HepG2 (cell line): ENCODE results near the gene FBXL13. TPM values are rescaled to one million over a fixed set of nuclear protein-coding genes. Genes with fewer than 3 reads are reported as not detected.

Experiments
- ATAD3A ChIP-seq: sonication (generic); formaldehyde crosslinking; IDR thresholded peaks from 2 replicates; pipeline ENCODE4 v1.4.0; 2020; ENCODE audit warnings: missing genetic modification reagents
- DNMT1 ChIP-seq: sonication (generic); formaldehyde crosslinking; IDR thresholded peaks from 2 replicates; pipeline ENCODE4 v1.5.1; 2020; ENCODE audit warnings: mild to moderate bottlenecking, missing genetic modification reagents
- FOXA1 ChIP-seq, 2 experiments: fragments of 450-650 bp in 1 of 2; sonication (generic) in 1 of 2; formaldehyde crosslinking in 1 of 2; IDR thresholded peaks; 2 replicates each; pipeline versions ENCODE4 v1.4.0 to v1.6.1; 2016 to 2020; ENCODE audit warnings: missing genetic modification reagents in 1 of 2
- FOXC1 ChIP-seq: sonication (generic); formaldehyde crosslinking; IDR thresholded peaks from 2 replicates; pipeline ENCODE4 v1.8.0; 2022; ENCODE audit warnings: mild to moderate bottlenecking, missing genetic modification reagents, borderline replicate concordance
- NCOA2 ChIP-seq: sonication (generic); formaldehyde crosslinking; IDR thresholded peaks from 2 replicates; pipeline ENCODE4 v1.8.0; 2022; ENCODE audit warnings: inconsistent platforms
- RXRB ChIP-seq: IDR thresholded peaks from 2 replicates; pipeline ENCODE4 v1.6.1; 2016; ENCODE audit warnings: borderline replicate concordance, missing genetic modification reagents, missing compliant biosample characterization
- SAP130 ChIP-seq: IDR thresholded peaks from 2 replicates; pipeline ENCODE4 v1.6.1; 2016; ENCODE audit warnings: low read depth
- SKI ChIP-seq: fragments of 450-650 bp; IDR thresholded peaks from one replicate; pipeline ENCODE4 v1.6.1; 2018; ENCODE audit warnings: mild to moderate bottlenecking; ENCODE audit not compliant: partially characterized antibody
- SOX13 ChIP-seq, 3 experiments: fragments of 450-650 bp in 1 of 3; sonication (generic) in 1 of 3; formaldehyde crosslinking in 1 of 3; IDR thresholded peaks in 2 of 3; conservative IDR thresholded peaks in 1 of 3; 2 replicates each; pipeline versions ENCODE4 v1.5.0 to v1.6.1; 2016 to 2020; ENCODE audit warnings: antibody characterized with exemption in 1 of 3, mild to moderate bottlenecking in 1 of 3, missing compliant biosample characterization in 1 of 3, missing genetic modification reagents in 1 of 3, moderate library complexity in 1 of 3
- SOX6 ChIP-seq, 2 experiments: fragments of 450-650 bp in 1 of 2; sonication (generic) in 1 of 2; formaldehyde crosslinking in 1 of 2; IDR thresholded peaks; 2 replicates each; pipeline versions ENCODE4 v1.4.0 to v1.6.1; 2017 to 2020; ENCODE audit warnings: antibody characterized with exemption in 1 of 2, mild to moderate bottlenecking in 1 of 2, missing genetic modification reagents in 1 of 2
- TP53 ChIP-seq: sonication (generic); formaldehyde crosslinking; conservative IDR thresholded peaks from 2 replicates; pipeline ENCODE4 v1.4.0; 2020; ENCODE audit warnings: missing genetic modification reagents
- ZNF264 ChIP-seq: sonication (generic); formaldehyde crosslinking; IDR thresholded peaks from 2 replicates; pipeline ENCODE4 v1.4.0; 2020; ENCODE audit warnings: missing genetic modification reagents
- ZNF510 ChIP-seq: sonication (generic); formaldehyde crosslinking; IDR thresholded peaks from 2 replicates; pipeline ENCODE4 v1.4.0; 2020; ENCODE audit warnings: low read depth, mild to moderate bottlenecking, missing genetic modification reagents
- ZNF530 ChIP-seq: sonication (generic); formaldehyde crosslinking; IDR thresholded peaks from 2 replicates; pipeline ENCODE4 v1.5.0; 2020; ENCODE audit warnings: low read depth, mild to moderate bottlenecking, missing genetic modification reagents
- polyA plus RNA-seq, 8 experiments: library from polyadenylated mRNA; depleted of rRNA in 3 of 8; stranded (reverse) in 7 of 8; unstranded in 1 of 8; fragments of >200 nt; fragmentation: Illumina TruSeq in 4 of 8; extraction: Trizol in 4 of 8; gene quantifications; 2 replicates each; pipeline versions ENCODE4 v1.2.1 to v1.2.3, GENCODE V29; 2011 to 2016; ENCODE audit warnings: low read depth in 4 of 8, missing spikeins in 1 of 8, mixed read lengths in 1 of 8; ENCODE audit not compliant: insufficient read depth in 1 of 8
- total RNA-seq, 5 experiments: library from RNA; depleted of rRNA; stranded (reverse); fragments of >200 nt; fragmentation: Illumina TruSeq; extraction: Trizol; gene quantifications; 2 replicates each; pipeline ENCODE4 v1.2.3, GENCODE V29; 2016; ENCODE audit warnings: low read depth in 1 of 5
- TF ChIP-seq, protein P1 (sequence below): IDR thresholded peaks from 2 replicates; pipeline ENCODE4 v1.6.1; 2016; ENCODE audit warnings: low read depth
- TF ChIP-seq, protein P2 (sequence below): IDR thresholded peaks from 2 replicates; pipeline ENCODE4 v1.6.1; 2016; ENCODE audit warnings: missing compliant biosample characterization, missing genetic modification reagents, borderline replicate concordance
- TF ChIP-seq, protein P3 (sequence below): sonication (generic); formaldehyde crosslinking; IDR thresholded peaks from 2 replicates; pipeline ENCODE4 v1.4.0; 2020; ENCODE audit warnings: mild to moderate bottlenecking, missing genetic modification reagents
- TF ChIP-seq, protein P4 (sequence below): sonication (generic); formaldehyde crosslinking; IDR thresholded peaks from 2 replicates; pipeline ENCODE4 v1.8.1; 2023; ENCODE audit warnings: mild to moderate bottlenecking, missing genetic modification reagents, borderline replicate concordance
- TF ChIP-seq, protein P5 (sequence below): IDR thresholded peaks from 2 replicates; pipeline ENCODE4 v1.6.1; 2016; ENCODE audit warnings: mild to moderate bottlenecking, missing biosample characterization, missing genetic modification reagents
- TF ChIP-seq, protein P6 (sequence below): sonication (generic); formaldehyde crosslinking; IDR thresholded peaks from 2 replicates; pipeline ENCODE4 v1.8.0; 2022; ENCODE audit warnings: missing genetic modification reagents, mild to moderate bottlenecking, moderate library complexity, borderline replicate concordance

FBXL13 gene
- total and polyA plus RNA-seq, 2 of the 13 experiments (the other 11 are each of a cell fraction or from before 2014, with no cell fraction given), result 0.24 to 0.77 TPM

DNA sequence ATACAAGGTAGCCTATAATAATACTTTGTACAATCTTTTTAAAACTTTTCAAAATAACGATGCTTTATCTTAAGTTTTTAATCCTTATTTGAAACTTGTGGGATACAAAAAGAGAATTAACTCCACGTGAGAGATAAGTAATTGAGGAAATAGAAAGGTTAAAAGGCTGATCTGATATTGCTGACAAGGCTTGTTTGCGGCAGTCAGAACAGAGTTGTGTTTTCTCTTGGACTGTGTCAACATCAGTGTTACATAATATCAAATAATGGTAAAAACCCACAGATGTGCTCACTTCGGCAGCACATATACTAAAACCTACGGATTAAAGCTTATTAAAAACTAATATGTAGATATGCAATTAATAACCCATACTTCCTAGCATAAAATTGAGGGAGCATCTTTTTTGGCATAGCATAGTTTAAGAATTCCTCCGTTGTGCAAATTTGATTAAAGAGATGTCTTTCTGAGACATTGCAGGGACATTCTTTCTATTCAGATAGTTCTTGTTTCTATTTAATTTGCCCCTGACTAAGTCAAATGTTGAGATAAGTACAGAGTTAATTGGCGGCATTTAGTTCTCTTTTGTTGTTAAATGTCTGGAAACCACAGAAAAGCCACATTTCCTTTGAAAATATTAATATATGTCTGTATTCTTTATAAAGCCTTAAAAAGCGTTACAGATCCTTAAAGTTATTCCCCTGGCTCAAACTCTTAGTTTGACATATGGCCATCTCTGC, 262.5 kb downstream of the FBXL13 start (continued):
- no peak for TF ChIP-seq ATAD3A (CRISPR knock-in tag)
- TF ChIP-seq, protein P1, sequence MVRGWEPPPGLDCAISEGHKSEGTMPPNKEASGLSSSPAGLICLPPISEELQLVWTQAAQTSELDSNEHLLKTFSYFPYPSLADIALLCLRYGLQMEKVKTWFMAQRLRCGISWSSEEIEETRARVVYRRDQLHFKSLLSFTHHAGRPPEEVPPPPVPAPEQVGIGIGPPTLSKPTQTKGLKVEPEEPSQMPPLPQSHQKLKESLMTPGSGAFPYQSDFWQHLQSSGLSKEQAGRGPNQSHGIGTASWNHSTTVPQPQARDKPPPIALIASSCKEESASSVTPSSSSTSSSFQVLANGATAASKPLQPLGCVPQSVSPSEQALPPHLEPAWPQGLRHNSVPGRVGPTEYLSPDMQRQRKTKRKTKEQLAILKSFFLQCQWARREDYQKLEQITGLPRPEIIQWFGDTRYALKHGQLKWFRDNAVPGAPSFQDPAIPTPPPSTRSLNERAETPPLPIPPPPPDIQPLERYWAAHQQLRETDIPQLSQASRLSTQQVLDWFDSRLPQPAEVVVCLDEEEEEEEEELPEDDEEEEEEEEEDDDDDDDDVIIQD (CRISPR knock-in tag), result peak; percentile 42; the same call in 1 of the 2 replicates
- 0 out of 2 replicates have a peak, but pooled peaks have one; percentile 30 for TF ChIP-seq RXRB
- TF ChIP-seq, protein P2, sequence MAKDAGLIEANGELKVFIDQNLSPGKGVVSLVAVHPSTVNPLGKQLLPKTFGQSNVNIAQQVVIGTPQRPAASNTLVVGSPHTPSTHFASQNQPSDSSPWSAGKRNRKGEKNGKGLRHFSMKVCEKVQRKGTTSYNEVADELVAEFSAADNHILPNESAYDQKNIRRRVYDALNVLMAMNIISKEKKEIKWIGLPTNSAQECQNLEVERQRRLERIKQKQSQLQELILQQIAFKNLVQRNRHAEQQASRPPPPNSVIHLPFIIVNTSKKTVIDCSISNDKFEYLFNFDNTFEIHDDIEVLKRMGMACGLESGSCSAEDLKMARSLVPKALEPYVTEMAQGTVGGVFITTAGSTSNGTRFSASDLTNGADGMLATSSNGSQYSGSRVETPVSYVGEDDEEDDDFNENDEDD (CRISPR knock-in tag), result no peak
- TF ChIP-seq SKI, result no peak
- TF ChIP-seq ZNF530 (CRISPR knock-in tag), result no peak
- no peak for TF ChIP-seq SOX6 (IDR thresholded peaks at IDR 0.05)
- peak; percentile 37; the same call in 1 of the 2 replicates for TF ChIP-seq SOX6 (CRISPR knock-in tag; IDR thresholded peaks at IDR 0.05)
- TF ChIP-seq SAP130, result peak; percentile 26; the same call in 1 of the 2 replicates
- TF ChIP-seq SOX13 (IDR thresholded peaks at IDR 0.05), result no peak
- peak in 1 of 2 experiments; percentile 61; a peak in 2 of 4 replicates for TF ChIP-seq SOX13 (CRISPR knock-in tag; conservative IDR thresholded peaks at IDR 0.05 in 1 of 2, IDR thresholded peaks at IDR 0.05 in 1 of 2)
- TF ChIP-seq FOXA1 (IDR thresholded peaks at IDR 0.05), result no peak
- TF ChIP-seq FOXA1 (CRISPR knock-in tag; IDR thresholded peaks at IDR 0.05), result peak; percentile 73
- TF ChIP-seq FOXC1 (CRISPR knock-in tag), result no peak
- TF ChIP-seq, protein P3, sequence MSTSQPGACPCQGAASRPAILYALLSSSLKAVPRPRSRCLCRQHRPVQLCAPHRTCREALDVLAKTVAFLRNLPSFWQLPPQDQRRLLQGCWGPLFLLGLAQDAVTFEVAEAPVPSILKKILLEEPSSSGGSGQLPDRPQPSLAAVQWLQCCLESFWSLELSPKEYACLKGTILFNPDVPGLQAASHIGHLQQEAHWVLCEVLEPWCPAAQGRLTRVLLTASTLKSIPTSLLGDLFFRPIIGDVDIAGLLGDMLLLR, result no peak
- TF ChIP-seq, protein P4, sequence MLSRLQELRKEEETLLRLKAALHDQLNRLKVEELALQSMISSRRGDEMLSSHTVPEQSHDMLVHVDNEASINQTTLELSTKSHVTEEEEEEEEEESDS, result no peak
- TF ChIP-seq, protein P5, sequence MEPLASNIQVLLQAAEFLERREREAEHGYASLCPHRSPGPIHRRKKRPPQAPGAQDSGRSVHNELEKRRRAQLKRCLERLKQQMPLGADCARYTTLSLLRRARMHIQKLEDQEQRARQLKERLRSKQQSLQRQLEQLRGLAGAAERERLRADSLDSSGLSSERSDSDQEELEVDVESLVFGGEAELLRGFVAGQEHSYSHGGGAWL (CRISPR knock-in tag), result no peak
- TF ChIP-seq DNMT1 (CRISPR knock-in tag), result no peak
- 0 out of 2 replicates have a peak, but pooled peaks have one; percentile 32 for TF ChIP-seq NCOA2
- no peak for TF ChIP-seq TP53 (CRISPR knock-in tag)
- TF ChIP-seq ZNF264 (CRISPR knock-in tag), result no peak
- TF ChIP-seq, protein P6, sequence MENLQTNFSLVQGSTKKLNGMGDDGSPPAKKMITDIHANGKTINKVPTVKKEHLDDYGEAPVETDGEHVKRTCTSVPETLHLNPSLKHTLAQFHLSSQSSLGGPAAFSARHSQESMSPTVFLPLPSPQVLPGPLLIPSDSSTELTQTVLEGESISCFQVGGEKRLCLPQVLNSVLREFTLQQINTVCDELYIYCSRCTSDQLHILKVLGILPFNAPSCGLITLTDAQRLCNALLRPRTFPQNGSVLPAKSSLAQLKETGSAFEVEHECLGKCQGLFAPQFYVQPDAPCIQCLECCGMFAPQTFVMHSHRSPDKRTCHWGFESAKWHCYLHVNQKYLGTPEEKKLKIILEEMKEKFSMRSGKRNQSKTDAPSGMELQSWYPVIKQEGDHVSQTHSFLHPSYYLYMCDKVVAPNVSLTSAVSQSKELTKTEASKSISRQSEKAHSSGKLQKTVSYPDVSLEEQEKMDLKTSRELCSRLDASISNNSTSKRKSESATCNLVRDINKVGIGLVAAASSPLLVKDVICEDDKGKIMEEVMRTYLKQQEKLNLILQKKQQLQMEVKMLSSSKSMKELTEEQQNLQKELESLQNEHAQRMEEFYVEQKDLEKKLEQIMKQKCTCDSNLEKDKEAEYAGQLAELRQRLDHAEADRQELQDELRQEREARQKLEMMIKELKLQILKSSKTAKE (CRISPR knock-in tag), result no peak
- no peak for TF ChIP-seq ZNF510
